BLaER1 treated with 17β-estradiol and CSF1 and Interleukin-3, amounts not matched to agents 10 nM and 100 nM (cell line): Measurements from ENCODE around the gene ALG14.
A peak's percentile ranks its signal among the peaks of the same experiment; 100 is the strongest.

Experiments used
- H3K27ac ChIP-seq, 11 experiments: shearing (Covaris generic); formaldehyde crosslinking; 2 replicates each; pipeline ENCODE4 v1.8.1; 2022
- H3K27me3 ChIP-seq, 11 experiments: shearing (Covaris generic); formaldehyde crosslinking; 2 replicates each; pipeline ENCODE4 v1.8.1; 2022
- H3K36me3 ChIP-seq, 11 experiments: shearing (Covaris generic); formaldehyde crosslinking; 2 replicates each; pipeline ENCODE4 v1.8.1; 2022
- H3K4me1 ChIP-seq, 10 experiments: shearing (Covaris generic); formaldehyde crosslinking; 2 replicates each; pipeline ENCODE4 v1.8.1; 2022
- H3K4me2 ChIP-seq, 11 experiments: shearing (Covaris generic); formaldehyde crosslinking; 2 replicates each; pipeline ENCODE4 v1.8.1; 2022
- H3K4me3 ChIP-seq, 10 experiments: shearing (Covaris generic); formaldehyde crosslinking; 2 replicates each; pipeline ENCODE4 v1.8.1; 2022
- H3K9ac ChIP-seq, 11 experiments: shearing (Covaris generic); formaldehyde crosslinking; 2 replicates each; pipeline ENCODE4 v1.8.1; 2022
- H3K9me3 ChIP-seq, 11 experiments: shearing (Covaris generic); formaldehyde crosslinking; replicated peaks in 1 of 11; 2 replicates each; pipeline ENCODE4 v1.8.1; 2022
- H4K20me1 ChIP-seq, 11 experiments: shearing (Covaris generic); formaldehyde crosslinking; 2 replicates each; pipeline ENCODE4 v1.8.1; 2022
- Cebpa-rat ChIP-seq, 11 experiments: shearing (Covaris generic); IDR thresholded peaks; 2 replicates each; pipeline ENCODE4 v1.8.1; 2022

The ALG14 gene

GRCh38 chr1:94989398-94989797 is 83.4 kb downstream of the ALG14 start:
- no peak for TF ChIP-seq Cebpa-rat (IDR thresholded peaks at IDR 0.05)
- no peak overlapping the region for H3K9ac ChIP-seq
- no peaks in the 10 kb centered on the region for H3K36me3 ChIP-seq
- no peaks in the 10 kb centered on the region for H3K9me3 ChIP-seq
- no peak overlapping the region for H3K4me3 ChIP-seq
- H4K20me1 ChIP-seq: no peaks in the 10 kb centered on the region
- H3K4me2 ChIP-seq: peak overlapping the region in 1 of 11 experiments; percentile 29; a peak in 1 of 22 replicates
- H3K27me3 ChIP-seq: no peaks in the 10 kb centered on the region
- no peak overlapping the region for H3K27ac ChIP-seq
- H3K4me1 ChIP-seq: peaks cover 15 to 30% (median 20%) of the 10 kb centered on the region in 10 experiments

- no peaks in the 10 kb centered on the region for H3K9me3 ChIP-seq
- peaks cover 15 to 31% (median 20%) of the 10 kb centered on the region in 10 experiments for H3K4me1 ChIP-seq
- H3K4me3 ChIP-seq: no peak overlapping the region
- no peak overlapping the region for H3K27ac ChIP-seq
- no peaks in the 10 kb centered on the region for H4K20me1 ChIP-seq
- no peaks in the 10 kb centered on the region for H3K36me3 ChIP-seq
- H3K9ac ChIP-seq: no peak overlapping the region
- peak overlapping the region in 9 of 11 experiments; percentile 28 to 57 (median 31); a peak in 14 of 22 replicates for H3K4me2 ChIP-seq
- H3K27me3 ChIP-seq: no peaks in the 10 kb centered on the region
- TF ChIP-seq Cebpa-rat (IDR thresholded peaks at IDR 0.05): no peak
Measured at GRCh38 chr1:94988356-94988755, 84.4 kb downstream of the ALG14 start.

GRCh38 chr1:94986783-94987182 is 86.0 kb downstream of the ALG14 start:
- Histone ChIP-seq H3K36me3 (no peaks in the 10 kb centered on the region), H4K20me1 (no peaks in the 10 kb centered on the region), H3K27me3 (no peaks in the 10 kb centered on the region), H3K9ac (no peak overlapping the region), H3K9me3 (no peaks in the 10 kb centered on the region), H3K4me2 (peak overlapping the region in 8 of 11 experiments; percentile 30 to 57 (median 36); a peak in 14 of 22 replicates), H3K27ac (no peak overlapping the region), H3K4me3 (no peak overlapping the region), H3K4me1 (peaks cover 22 to 46% (median 34%) of the 10 kb centered on the region in 10 experiments)
- no peak for TF ChIP-seq Cebpa-rat (IDR thresholded peaks at IDR 0.05)

- no peak overlapping the region for H3K27ac ChIP-seq
- H3K9ac ChIP-seq: 0 out of 22 replicates have a peak overlapping the region, but pooled peaks of 1 of the 11 experiments have one; percentile 7
- H3K4me1 ChIP-seq: peaks cover 24 to 65% (median 57%) of the 10 kb centered on the region in 10 experiments
- H3K27me3 ChIP-seq: no peaks in the 10 kb centered on the region
- no peak for TF ChIP-seq Cebpa-rat (IDR thresholded peaks at IDR 0.05)
- no peak overlapping the region for H3K4me3 ChIP-seq
- H3K4me2 ChIP-seq: peak overlapping the region in 5 of 11 experiments; percentile 14 to 63 (median 54); a peak in 7 of 22 replicates
- H3K9me3 ChIP-seq: no peaks in the 10 kb centered on the region
- H3K36me3 ChIP-seq: no peaks in the 10 kb centered on the region
- H4K20me1 ChIP-seq: no peaks in the 10 kb centered on the region
Measured at GRCh38 chr1:94983171-94983739, 89.5 kb downstream of the ALG14 start.

- no peak overlapping the region for H3K27ac ChIP-seq
- no peaks in the 10 kb centered on the region for H3K27me3 ChIP-seq
- no peak for TF ChIP-seq Cebpa-rat (IDR thresholded peaks at IDR 0.05)
- H3K36me3 ChIP-seq: no peaks in the 10 kb centered on the region
- H3K4me2 ChIP-seq: peak overlapping the region in 10 of 11 experiments; percentile 23 to 69 (median 49); a peak in 19 of 22 replicates
- H3K9ac ChIP-seq: no peak overlapping the region
- no peaks in the 10 kb centered on the region for H4K20me1 ChIP-seq
- H3K4me1 ChIP-seq: peaks cover 15 to 57% (median 49%) of the 10 kb centered on the region in 10 experiments
- no peak overlapping the region for H3K4me3 ChIP-seq
- H3K9me3 ChIP-seq: no peaks in the 10 kb centered on the region
Measured at GRCh38 chr1:94982398-94982797, 90.4 kb downstream of the ALG14 start.

- no peak overlapping the region for H3K9ac ChIP-seq
- H4K20me1 ChIP-seq: no peaks in the 10 kb centered on the region
- no peak for TF ChIP-seq Cebpa-rat (IDR thresholded peaks at IDR 0.05)
- H3K4me2 ChIP-seq: peak overlapping the region in 5 of 11 experiments; percentile 23 to 69 (median 55); a peak in 8 of 22 replicates
- no peaks in the 10 kb centered on the region for H3K9me3 ChIP-seq
- peaks cover 13 to 49% (median 43%) of the 10 kb centered on the region in 10 experiments for H3K4me1 ChIP-seq
- no peaks in the 10 kb centered on the region for H3K36me3 ChIP-seq
- H3K27me3 ChIP-seq: no peaks in the 10 kb centered on the region
- H3K4me3 ChIP-seq: no peak overlapping the region
- no peak overlapping the region for H3K27ac ChIP-seq
Measured at GRCh38 chr1:94981575-94981973, 91.2 kb downstream of the ALG14 start.

- peak overlapping the region in 7 of 11 experiments; percentile 5 to 43 (median 17); a peak in 9 of 22 replicates for H3K4me2 ChIP-seq
- H3K27me3 ChIP-seq: no peaks in the 10 kb centered on the region
- 0 out of 22 replicates have a peak overlapping the region, but pooled peaks of 1 of the 11 experiments have one; percentile 9 for H3K27ac ChIP-seq
Measured at GRCh38 chr1:94980582-94981574, 91.9 kb downstream of the ALG14 start.

GRCh38 chr1:94979656-94980581 is 92.8 kb downstream of the ALG14 start:
- Histone ChIP-seq H3K27ac (peak overlapping the region in 2 of 11 experiments; percentile 9 to 20; a peak in 2 of 22 replicates), H3K9ac (no peak overlapping the region), H4K20me1 (no peaks in the 10 kb centered on the region), H3K27me3 (no peaks in the 10 kb centered on the region), H3K4me1 (peaks cover 13 to 49% (median 43%) of the 10 kb centered on the region in 10 experiments), H3K4me3 (no peak overlapping the region), H3K36me3 (no peaks in the 10 kb centered on the region), H3K9me3 (peaks cover 0 to 6% (median 0%) of the 10 kb centered on the region in 11 experiments; a peak in 3 of 22 replicates), H3K4me2 (peak overlapping the region in 8 of 11 experiments; percentile 5 to 43 (median 20); a peak in 15 of 22 replicates)
- TF ChIP-seq Cebpa-rat (IDR thresholded peaks at IDR 0.05): no peak

More at GRCh38 chr1:94980582-94981574, 91.9 kb downstream of the ALG14 start:
- H4K20me1 ChIP-seq: no peaks in the 10 kb centered on the region
- H3K4me1 ChIP-seq: peaks cover 13 to 49% (median 43%) of the 10 kb centered on the region in 10 experiments
- no peak overlapping the region for H3K9ac ChIP-seq
- H3K4me3 ChIP-seq: no peak overlapping the region
- H3K9me3 ChIP-seq: 0 out of 22 replicates have a peak, but pooled peaks cover 0 to 4% (median 0%) of the 10 kb centered on the region in 11 experiments
- no peaks in the 10 kb centered on the region for H3K36me3 ChIP-seq
- no peak for TF ChIP-seq Cebpa-rat (IDR thresholded peaks at IDR 0.05)
